ENCODE measurements around the gene NXN.
A peak's percentile ranks its signal among the peaks of the same experiment; 100 is the strongest.
"Not testable (repeated sequence)": the region's sequence is repeated elsewhere in the genome, so short reads cannot be mapped to it uniquely, and the experiment has no call there.

NXN gene

GRCh38 chr17:861364-861763 is 118.2 kb downstream of the NXN start:
- Histone ChIP-seq H3K27me3 (ENCODE audit: control insufficient read depth, insufficient read depth, low read length) (peaks cover 5% of the 10 kb centered on the region), H3K4me2 (ENCODE audit: low read length) (no peak overlapping the region), H3K9ac (ENCODE audit: low read depth, low read length) (no peak overlapping the region), H3K36me3 (ENCODE audit: insufficient read depth, low read length) (no peaks in the 10 kb centered on the region), H3K9me3 (replicated peaks; ENCODE audit: low read length) (no peaks in the 10 kb centered on the region), H3K4me3 (ENCODE audit: low read length) (no peak overlapping the region), H3K4me1 (ENCODE audit: control insufficient read depth, insufficient read depth, low read length) (peaks cover 12% of the 10 kb centered on the region)

GRCh38 chr17:860805-861204 is 118.8 kb downstream of the NXN start:
- H3K4me3 ChIP-seq (ENCODE audit: low read length): no peak overlapping the region
- H3K36me3 ChIP-seq (ENCODE audit: insufficient read depth, low read length): no peaks in the 10 kb centered on the region
- H3K4me2 ChIP-seq (ENCODE audit: low read length): no peak overlapping the region
- H3K4me1 ChIP-seq (ENCODE audit: control insufficient read depth, insufficient read depth, low read length): peaks cover 12% of the 10 kb centered on the region
- no peak overlapping the region for H3K9ac ChIP-seq (ENCODE audit: low read depth, low read length)
- H3K9me3 ChIP-seq (replicated peaks; ENCODE audit: low read length): no peaks in the 10 kb centered on the region
- H3K27me3 ChIP-seq (ENCODE audit: control insufficient read depth, insufficient read depth, low read length): peaks cover 8% of the 10 kb centered on the region

DNA sequence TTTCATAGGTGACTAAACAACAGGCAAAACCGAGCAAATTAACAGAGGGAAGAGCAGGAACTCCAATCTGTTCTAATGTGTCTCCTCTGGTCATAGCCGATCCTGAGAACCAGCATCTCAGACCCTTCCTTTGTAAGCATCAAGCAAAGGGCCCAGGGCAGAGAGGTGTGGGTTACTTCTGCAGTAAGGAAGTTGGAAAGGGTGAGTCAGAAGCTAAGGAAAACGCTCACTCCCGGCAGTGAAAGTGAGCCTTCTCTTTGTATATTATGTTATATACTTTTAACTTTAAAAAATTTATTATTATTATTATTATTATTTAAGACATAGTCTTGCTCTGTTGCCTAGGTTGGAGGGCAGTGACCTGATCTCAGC is 119.8 kb downstream of the NXN start:
- peak overlapping the region; percentile 51 for H3K4me2 ChIP-seq (ENCODE audit: low read length)
- peaks cover 12% of the 10 kb centered on the region for H3K4me1 ChIP-seq (ENCODE audit: control insufficient read depth, insufficient read depth, low read length)
- no peaks in the 10 kb centered on the region for H3K9me3 ChIP-seq (replicated peaks; ENCODE audit: low read length)
- H3K36me3 ChIP-seq (ENCODE audit: insufficient read depth, low read length): no peaks in the 10 kb centered on the region
- no peak overlapping the region for H3K4me3 ChIP-seq (ENCODE audit: low read length)
- peaks cover 8% of the 10 kb centered on the region for H3K27me3 ChIP-seq (ENCODE audit: control insufficient read depth, insufficient read depth, low read length)
- peak overlapping the region; percentile 61 for H3K9ac ChIP-seq (ENCODE audit: low read depth, low read length)

DNA sequence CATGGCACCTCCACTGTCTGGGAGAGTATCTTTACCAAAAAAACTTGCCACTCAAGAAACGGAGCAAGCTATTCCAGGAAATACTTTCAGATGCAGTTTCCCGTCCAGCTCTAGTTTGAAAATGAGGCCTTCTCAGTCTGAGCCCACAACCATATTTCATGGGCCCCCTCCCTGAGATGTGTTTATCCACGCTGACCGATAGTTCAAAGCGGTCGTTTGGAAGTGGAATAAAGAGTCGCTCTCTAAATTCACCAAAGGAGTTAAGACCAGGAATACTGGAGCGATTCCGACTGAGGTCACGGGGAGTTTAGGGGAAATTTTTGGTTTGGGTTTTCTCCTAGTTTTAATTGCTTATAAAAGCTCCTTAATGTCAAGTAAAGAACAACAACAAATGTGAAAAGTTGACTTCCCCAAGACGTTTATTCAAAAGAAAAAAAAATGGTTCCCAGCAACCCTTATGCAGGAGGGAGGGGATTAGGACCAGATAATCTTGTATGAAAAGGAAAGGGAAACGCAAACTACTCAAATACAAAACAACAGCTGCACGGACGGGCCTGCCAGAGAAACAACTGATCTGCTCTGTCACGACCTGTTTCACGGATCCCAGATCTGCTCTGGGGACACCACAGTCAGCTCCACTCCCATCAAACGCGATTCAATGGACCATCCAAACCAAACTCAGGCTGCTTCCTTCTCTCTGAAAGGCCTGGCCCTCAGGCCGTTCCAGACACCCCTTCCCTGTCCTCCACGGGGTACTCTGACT is 120.3 kb downstream of the NXN start:
- Histone ChIP-seq H3K4me2 (ENCODE audit: low read length) (peak overlapping the region; percentile 51), H3K4me1 (ENCODE audit: control insufficient read depth, insufficient read depth, low read length) (peaks cover 12% of the 10 kb centered on the region), H3K9me3 (replicated peaks; ENCODE audit: low read length) (no peaks in the 10 kb centered on the region), H3K9ac (ENCODE audit: low read depth, low read length) (peak overlapping the region; percentile 61), H3K4me3 (ENCODE audit: low read length) (no peak overlapping the region), H3K27me3 (ENCODE audit: control insufficient read depth, insufficient read depth, low read length) (peaks cover 8% of the 10 kb centered on the region), H3K36me3 (ENCODE audit: insufficient read depth, low read length) (no peaks in the 10 kb centered on the region)

DNA sequence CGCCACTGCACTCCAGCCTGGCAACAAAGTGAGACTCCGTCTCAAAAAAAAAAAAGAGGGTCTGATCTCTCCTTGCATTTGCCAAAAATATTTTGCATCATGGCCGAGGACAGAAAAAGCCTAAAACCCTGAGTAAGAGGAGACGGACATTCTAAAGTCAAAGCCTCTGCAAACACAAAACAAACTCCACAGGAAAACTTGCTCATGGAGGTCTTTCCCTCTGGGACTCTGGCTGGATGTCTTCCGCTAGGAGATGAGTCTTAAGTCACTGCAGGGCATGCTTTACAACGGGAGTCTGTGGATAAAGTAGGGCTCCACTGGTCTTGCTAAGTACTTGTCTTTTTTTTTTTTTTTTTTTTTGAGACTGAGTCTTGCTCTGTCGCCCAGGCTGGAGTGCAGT is 123.4 kb downstream of the NXN start:
- no peak overlapping the region for H3K4me3 ChIP-seq (ENCODE audit: low read length)
- H3K36me3 ChIP-seq (ENCODE audit: insufficient read depth, low read length): no peaks in the 10 kb centered on the region
- H3K4me1 ChIP-seq (ENCODE audit: control insufficient read depth, insufficient read depth, low read length): peaks cover 21% of the 10 kb centered on the region
- H3K27me3 ChIP-seq (ENCODE audit: control insufficient read depth, insufficient read depth, low read length): peaks cover 11% of the 10 kb centered on the region
- no peaks in the 10 kb centered on the region for H3K9me3 ChIP-seq (replicated peaks; ENCODE audit: low read length)
- H3K4me2 ChIP-seq (ENCODE audit: low read length): no peak overlapping the region
- no peak overlapping the region for H3K9ac ChIP-seq (ENCODE audit: low read depth, low read length)

DNA sequence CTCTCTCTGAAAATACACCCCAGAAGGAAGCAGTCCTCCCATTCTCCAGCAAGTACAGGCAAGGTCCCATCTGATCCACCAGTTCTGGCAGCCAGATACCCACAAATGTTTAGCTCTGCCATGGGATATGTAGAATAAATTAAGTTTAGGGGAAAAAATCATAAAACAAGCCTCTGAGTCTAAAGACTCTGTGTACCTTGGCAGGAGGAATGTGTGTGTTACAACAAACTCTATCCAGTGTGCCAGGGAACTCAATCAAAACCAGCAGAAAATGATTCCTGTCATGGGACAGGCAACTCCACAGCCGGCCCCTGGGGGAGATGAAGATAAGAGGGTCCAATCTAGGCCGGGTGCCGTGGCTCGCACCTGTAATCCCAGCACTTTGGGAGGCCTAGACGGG is 124.0 kb downstream of the NXN start:
- no peak overlapping the region for H3K4me2 ChIP-seq (ENCODE audit: low read length)
- H3K9me3 ChIP-seq (replicated peaks; ENCODE audit: low read length): no peaks in the 10 kb centered on the region
- H3K4me3 ChIP-seq (ENCODE audit: low read length): no peak overlapping the region
- peaks cover 26% of the 10 kb centered on the region for H3K4me1 ChIP-seq (ENCODE audit: control insufficient read depth, insufficient read depth, low read length)
- peaks cover 11% of the 10 kb centered on the region for H3K27me3 ChIP-seq (ENCODE audit: control insufficient read depth, insufficient read depth, low read length)
- no peak overlapping the region for H3K9ac ChIP-seq (ENCODE audit: low read depth, low read length)
- no peaks in the 10 kb centered on the region for H3K36me3 ChIP-seq (ENCODE audit: insufficient read depth, low read length)

- H3K4me3 ChIP-seq (ENCODE audit: low read length); H3K9ac ChIP-seq (ENCODE audit: low read depth, low read length); H3K9me3 ChIP-seq (replicated peaks; ENCODE audit: low read length); H3K36me3 ChIP-seq (ENCODE audit: insufficient read depth, low read length); H3K4me2 ChIP-seq (ENCODE audit: low read length): not testable (repeated sequence)
- Histone ChIP-seq H3K27me3 (ENCODE audit: control insufficient read depth, insufficient read depth, low read length) (peaks cover 20% of the 10 kb centered on the region), H3K4me1 (ENCODE audit: control insufficient read depth, insufficient read depth, low read length) (peaks cover 17% of the 10 kb centered on the region)
Observed at GRCh38 chr17:852850-853249, 126.7 kb downstream of the NXN start.

GRCh38 chr17:852349-852748 is 127.2 kb downstream of the NXN start:
- Histone ChIP-seq H3K4me1 (ENCODE audit: control insufficient read depth, insufficient read depth, low read length) (peaks cover 17% of the 10 kb centered on the region), H3K36me3 (ENCODE audit: insufficient read depth, low read length) (no peaks in the 10 kb centered on the region), H3K27me3 (ENCODE audit: control insufficient read depth, insufficient read depth, low read length) (peaks cover 25% of the 10 kb centered on the region), H3K9me3 (replicated peaks; ENCODE audit: low read length) (no peaks in the 10 kb centered on the region), H3K9ac (ENCODE audit: low read depth, low read length) (no peak overlapping the region), H3K4me2 (ENCODE audit: low read length) (no peak overlapping the region), H3K4me3 (ENCODE audit: low read length) (no peak overlapping the region)

DNA sequence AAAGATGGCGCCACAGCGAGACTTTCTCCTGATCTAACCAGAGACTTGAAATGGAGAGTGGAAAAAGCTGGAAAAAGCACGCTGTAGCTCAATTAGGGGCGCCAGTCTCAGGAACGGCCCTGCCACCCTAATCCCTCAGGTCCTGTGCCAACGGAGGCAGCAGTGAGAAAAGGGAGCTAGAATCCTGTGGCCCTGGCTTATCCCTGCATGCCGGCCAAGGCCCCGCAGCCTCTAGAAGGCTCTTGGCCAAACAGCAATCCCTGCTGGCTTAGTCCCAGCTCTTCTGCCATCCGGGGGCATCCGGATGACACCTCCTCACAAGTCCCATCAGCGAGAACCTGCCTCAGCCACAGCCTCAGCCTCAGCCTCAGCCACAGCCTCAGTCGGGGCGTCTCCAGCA is 127.7 kb downstream of the NXN start:
- no peak overlapping the region for H3K4me3 ChIP-seq (ENCODE audit: low read length)
- H3K9me3 ChIP-seq (replicated peaks; ENCODE audit: low read length): no peaks in the 10 kb centered on the region
- no peaks in the 10 kb centered on the region for H3K36me3 ChIP-seq (ENCODE audit: insufficient read depth, low read length)
- H3K9ac ChIP-seq (ENCODE audit: low read depth, low read length): no peak overlapping the region
- H3K27me3 ChIP-seq (ENCODE audit: control insufficient read depth, insufficient read depth, low read length): peaks cover 29% of the 10 kb centered on the region
- H3K4me2 ChIP-seq (ENCODE audit: low read length): peak overlapping the region; percentile 74
- H3K4me1 ChIP-seq (ENCODE audit: control insufficient read depth, insufficient read depth, low read length): peaks cover 17% of the 10 kb centered on the region

DNA sequence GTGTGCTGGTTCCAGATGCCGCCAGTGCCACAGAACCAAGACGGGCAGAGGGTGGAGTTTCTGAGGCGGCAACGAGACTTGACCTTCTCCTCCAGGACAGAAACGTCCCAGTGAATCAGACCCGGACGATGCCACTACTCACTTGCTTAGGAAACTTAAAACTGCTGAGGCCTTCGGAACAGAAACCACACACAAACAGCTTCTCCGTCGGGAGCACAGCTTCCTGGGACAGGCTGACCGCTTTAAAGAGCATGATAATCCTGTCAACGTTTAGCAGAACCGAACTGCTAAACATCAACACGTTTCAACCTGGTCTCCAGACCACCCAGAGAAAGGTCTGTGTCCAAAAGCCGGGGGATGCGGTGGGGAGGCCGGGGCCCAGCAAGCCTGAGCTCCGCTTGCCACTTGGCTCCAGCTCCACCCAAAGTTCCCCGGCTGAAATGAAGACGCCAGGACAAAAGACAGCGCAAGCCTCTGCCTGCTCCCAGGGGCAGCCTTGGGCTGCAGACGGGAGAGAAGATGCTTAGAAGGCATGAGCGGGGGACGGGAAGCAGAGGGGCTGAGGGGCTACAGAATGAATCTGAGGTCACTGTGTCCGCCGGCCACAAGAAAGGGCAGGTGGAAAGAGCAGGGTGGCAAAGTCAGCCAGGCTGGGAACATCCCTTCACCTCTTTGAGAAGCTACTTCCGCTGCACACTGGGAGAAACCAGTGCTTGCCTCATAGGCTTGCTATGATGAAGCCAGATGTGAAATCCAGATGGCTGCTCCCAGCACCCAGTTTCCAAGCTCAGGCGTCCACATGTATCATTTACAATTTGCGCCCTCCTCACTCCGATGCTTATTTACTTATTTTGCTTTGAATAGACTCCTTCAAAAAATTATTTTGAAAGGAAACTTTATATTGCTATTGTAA is 128.5 kb downstream of the NXN start:
- Histone ChIP-seq H3K4me1 (ENCODE audit: control insufficient read depth, insufficient read depth, low read length) (peaks cover 17% of the 10 kb centered on the region), H3K4me2 (ENCODE audit: low read length) (peak overlapping the region; percentile 74), H3K36me3 (ENCODE audit: insufficient read depth, low read length) (no peaks in the 10 kb centered on the region), H3K9me3 (replicated peaks; ENCODE audit: low read length) (no peaks in the 10 kb centered on the region), H3K27me3 (ENCODE audit: control insufficient read depth, insufficient read depth, low read length) (peaks cover 30% of the 10 kb centered on the region), H3K4me3 (ENCODE audit: low read length) (peak overlapping the region; percentile 46), H3K9ac (ENCODE audit: low read depth, low read length) (peak overlapping the region; percentile 67)

GRCh38 chr17:850086-850850 is 129.3 kb downstream of the NXN start:
- H3K36me3 ChIP-seq (ENCODE audit: insufficient read depth, low read length): no peaks in the 10 kb centered on the region
- H3K9ac ChIP-seq (ENCODE audit: low read depth, low read length): peak overlapping the region; percentile 67
- H3K27me3 ChIP-seq (ENCODE audit: control insufficient read depth, insufficient read depth, low read length): peaks cover 32% of the 10 kb centered on the region
- peak overlapping the region; percentile 46 for H3K4me3 ChIP-seq (ENCODE audit: low read length)
- no peaks in the 10 kb centered on the region for H3K9me3 ChIP-seq (replicated peaks; ENCODE audit: low read length)
- peaks cover 17% of the 10 kb centered on the region for H3K4me1 ChIP-seq (ENCODE audit: control insufficient read depth, insufficient read depth, low read length)
- H3K4me2 ChIP-seq (ENCODE audit: low read length): peak overlapping the region; percentile 74

Measured in skeletal muscle satellite cell (primary cell).